Common myeloid progenitor, CD34-positive (primary cell): Measurements from ENCODE around the gene NEDD4L.

ENCODE experiments used
- CTCF ChIA-PET: fragments of 350-600 bp; sonication (Branson Sonifier 250); formaldehyde crosslinking; loops from one replicate; lab custom pipeline; 2021; ENCODE audit warnings: antibody characterized with exemption; lab: Charles Lee
- POLR2A ChIA-PET: fragments of 350-600 bp; sonication (Branson Sonifier 250); formaldehyde crosslinking; loops from one replicate; lab custom pipeline; 2021; ENCODE audit warnings: antibody characterized with exemption; lab: Charles Lee
- DNase-seq, 3 donors: peaks; one replicate each; pipeline versions ENCODE4 v3.0.0 to v3.0.0-alpha.2; 2013
- H3K27ac ChIP-seq, 2 experiments: 1 replicate in 1 of 2; 2 replicates in 1 of 2; pipeline ENCODE4 v1.7.0; 2013; ENCODE audit warnings: inconsistent platforms in 2 of 2, low read length in 2 of 2, mild to moderate bottlenecking in 2 of 2, low read depth in 1 of 2, moderate library complexity in 1 of 2; ENCODE audit not compliant: severe bottlenecking in 2 of 2, insufficient read depth in 1 of 2, poor library complexity in 1 of 2
- H3K27me3 ChIP-seq, 5 experiments: replicated peaks in 2 of 5; 1 replicate in 3 of 5; 2 replicates in 2 of 5; pipeline versions ENCODE4 v1.6.1 to v1.7.0; 2013; ENCODE audit warnings: low read length in 4 of 5, mild to moderate bottlenecking in 2 of 5, moderate library complexity in 2 of 5, inconsistent platforms in 1 of 5; ENCODE audit not compliant: insufficient read depth in 5 of 5, control insufficient read depth in 4 of 5
- H3K36me3 ChIP-seq, 4 experiments: 1 replicate in 2 of 4; 2 replicates in 2 of 4; pipeline versions ENCODE4 v1.6.1 to v1.7.0; 2013; ENCODE audit warnings: low read length in 3 of 4, control low read depth in 1 of 4, mild to moderate bottlenecking in 1 of 4; ENCODE audit not compliant: control insufficient read depth in 4 of 4, insufficient read depth in 4 of 4
- H3K4me1 ChIP-seq, 4 experiments: 1 replicate in 3 of 4; 2 replicates in 1 of 4; pipeline versions ENCODE4 v1.6.1 to v1.7.1; 2013; ENCODE audit warnings: low read length in 3 of 4, mild to moderate bottlenecking in 3 of 4, control low read depth in 1 of 4, inconsistent platforms in 1 of 4, moderate library complexity in 1 of 4; ENCODE audit not compliant: control insufficient read depth in 4 of 4, insufficient read depth in 4 of 4; ENCODE audit errors: control extremely low read depth in 1 of 4
- H3K4me3 ChIP-seq, 7 experiments: 1 replicate in 4 of 7; 2 replicates in 3 of 7; pipeline versions ENCODE4 v1.5.1 to v1.7.0; 2013; ENCODE audit warnings: mild to moderate bottlenecking in 7 of 7, low read length in 6 of 7, moderate library complexity in 6 of 7, inconsistent platforms in 2 of 7, low read depth in 2 of 7, control low read depth in 1 of 7; ENCODE audit not compliant: insufficient read depth in 4 of 7, control insufficient read depth in 1 of 7; ENCODE audit errors: extremely low read depth in 1 of 7
- H3K9me3 ChIP-seq, 5 experiments: 1 replicate in 4 of 5; 2 replicates in 1 of 5; pipeline versions ENCODE4 v1.6.1 to v1.7.1; 2013; ENCODE audit warnings: low read length in 4 of 5, mild to moderate bottlenecking in 2 of 5, inconsistent platforms in 1 of 5, low read depth in 1 of 5, moderate library complexity in 1 of 5; ENCODE audit not compliant: control insufficient read depth in 4 of 5, insufficient read depth in 2 of 5; ENCODE audit errors: control extremely low read depth in 1 of 5
- WGBS: methylation state at CpG from one replicate; pipeline ENCODE4 v1.1.5; 2013; ENCODE audit not compliant: insufficient coverage; 5-methylcytosine and 5-hydroxymethylcytosine counted together

The NEDD4L gene

DNA sequence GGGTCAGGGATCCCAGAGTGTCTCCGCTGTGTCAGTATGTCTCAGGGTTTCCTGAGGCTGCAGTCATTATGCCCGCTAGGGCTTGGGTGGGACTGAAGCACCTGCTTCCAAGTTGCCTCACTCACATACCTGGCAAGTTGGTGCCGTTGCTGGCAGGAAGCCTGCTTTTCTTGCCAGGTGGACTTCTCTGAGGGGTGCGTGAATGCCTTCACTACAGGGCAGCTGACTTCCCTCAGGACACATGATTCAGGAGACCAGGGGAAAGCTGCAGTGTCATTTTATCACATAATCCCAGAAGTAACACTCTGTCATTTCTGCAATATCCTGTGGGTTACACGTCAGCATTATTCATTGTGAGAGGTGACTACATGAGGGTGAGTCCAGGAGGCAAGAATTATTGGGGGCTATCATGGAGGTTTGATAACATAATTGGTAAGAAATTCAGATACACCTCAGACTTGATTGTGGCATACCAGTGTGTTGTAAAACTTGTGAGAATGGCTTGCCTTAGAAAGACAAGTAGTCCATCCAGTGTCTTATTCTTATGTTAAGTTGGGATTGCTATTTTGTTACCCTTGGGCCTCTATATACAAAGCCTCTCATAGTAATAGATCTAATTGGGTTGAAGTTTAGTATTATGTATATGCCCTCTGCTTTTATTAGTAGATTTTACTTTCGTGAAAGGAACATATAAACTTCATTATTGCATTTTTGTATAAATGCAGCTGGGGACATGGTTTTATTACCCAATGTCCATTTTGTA, 44.1 kb downstream of the NEDD4L start:
- Histone ChIP-seq H3K4me1 (peaks cover 0 to 29% (median 21%) of the 10 kb centered on the region in 4 experiments), H3K27me3 (no peaks in the 10 kb centered on the region), H3K9me3 (peaks cover 0 to 6% (median 0%) of the 10 kb centered on the region in 5 experiments), H3K27ac (peak overlapping the region; percentile 34 to 74), H3K36me3 (no peaks in the 10 kb centered on the region), H3K4me3 (peak overlapping the region in 4 of 7 experiments; percentile 12 to 48 (median 32))
- peak; percentile 88 to 93 (median 89) for DNase-seq
- 3% methylated on average over 5 of the region's 6 CpGs for WGBS
- POLR2A ChIA-PET: no interaction called here
- CTCF ChIA-PET: interaction anchor here (1.0 to 2.3 kb wide), 7 partner anchors 12 to 38 kb away, joined by 3 to 8 read pairs (median 4); no protein-coding TSS in a partner anchor

DNA sequence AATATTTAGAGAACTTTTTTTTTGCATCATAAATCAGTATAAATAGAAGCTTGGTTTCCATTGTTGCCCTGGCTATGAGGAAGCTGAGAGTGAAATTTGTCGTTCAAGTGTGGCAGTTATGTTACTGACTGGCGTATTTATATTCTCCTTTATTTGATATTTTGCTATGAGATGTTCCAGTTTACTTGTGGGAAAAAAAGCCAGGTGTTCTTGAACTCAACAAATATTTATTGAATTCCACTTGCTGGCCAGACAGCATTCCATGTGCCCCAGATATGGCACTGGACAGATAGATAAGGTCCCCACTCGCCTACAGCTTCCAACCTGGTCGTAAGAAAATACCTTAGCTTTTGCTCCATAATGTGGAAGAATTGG, 44.7 kb downstream of the NEDD4L start:
- peak in 2 of 3 donors; percentile 56 to 59 for DNase-seq
- CTCF ChIA-PET: interaction anchor here (1.0 to 2.3 kb wide), 6 partner anchors 11 to 44 kb away, joined by 3 to 8 read pairs (median 5); no protein-coding TSS in a partner anchor
- 58% methylated on average over 2 of the region's 4 CpGs for WGBS

DNA sequence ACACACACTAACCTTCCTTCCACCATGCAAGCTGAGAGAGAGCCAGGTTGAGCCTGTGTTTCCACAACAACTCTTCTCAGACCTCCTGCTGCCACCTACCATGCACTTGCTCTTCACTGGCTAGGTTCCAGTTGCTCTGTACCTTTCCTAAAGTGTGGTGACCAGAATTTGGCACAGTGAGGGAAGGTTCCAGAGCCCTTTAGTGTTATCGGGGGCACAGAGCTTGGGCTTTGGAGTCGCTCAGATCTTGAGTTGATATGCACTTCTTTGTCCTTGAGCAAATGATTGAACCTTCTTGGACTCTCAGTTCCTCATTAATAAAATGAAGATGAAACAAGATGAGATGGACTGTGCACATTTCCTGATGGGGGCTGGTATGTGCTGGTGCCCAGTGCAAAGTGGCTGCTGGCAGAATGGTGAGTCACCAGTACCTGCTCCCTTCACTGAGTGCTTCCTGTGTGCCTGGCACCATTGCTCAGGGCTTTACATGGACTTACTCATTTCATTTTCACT, 47.1 kb downstream of the NEDD4L start:
- CTCF ChIA-PET: interaction anchor here (1.1 to 1.4 kb wide), 4 partner anchors 14 to 25 kb away, joined by 3 to 4 read pairs (median 4); no protein-coding TSS in a partner anchor
- 100% methylated on average over 2 of the region's 2 CpGs for WGBS
- H3K9me3 ChIP-seq: peaks cover 0 to 2% (median 0%) of the 10 kb centered on the region in 5 experiments
- no peak overlapping the region for H3K4me3 ChIP-seq
- peak in 2 of 3 donors; percentile 39 to 59 for DNase-seq
- no peaks in the 10 kb centered on the region for H3K36me3 ChIP-seq
- no peak overlapping the region for H3K27ac ChIP-seq
- POLR2A ChIA-PET: no interaction called here
- H3K4me1 ChIP-seq: peaks cover 0 to 29% (median 21%) of the 10 kb centered on the region in 4 experiments
- no peaks in the 10 kb centered on the region for H3K27me3 ChIP-seq

More for the DNA sequence above, 44.7 kb downstream of the NEDD4L start:
- Histone ChIP-seq H3K4me3 (no peak overlapping the region), H3K27me3 (no peaks in the 10 kb centered on the region), H3K27ac (peak overlapping the region; percentile 34 to 74), H3K9me3 (peaks cover 0 to 6% (median 0%) of the 10 kb centered on the region in 5 experiments), H3K36me3 (no peaks in the 10 kb centered on the region), H3K4me1 (peaks cover 0 to 29% (median 21%) of the 10 kb centered on the region in 4 experiments)
- POLR2A ChIA-PET: no interaction called here

DNA sequence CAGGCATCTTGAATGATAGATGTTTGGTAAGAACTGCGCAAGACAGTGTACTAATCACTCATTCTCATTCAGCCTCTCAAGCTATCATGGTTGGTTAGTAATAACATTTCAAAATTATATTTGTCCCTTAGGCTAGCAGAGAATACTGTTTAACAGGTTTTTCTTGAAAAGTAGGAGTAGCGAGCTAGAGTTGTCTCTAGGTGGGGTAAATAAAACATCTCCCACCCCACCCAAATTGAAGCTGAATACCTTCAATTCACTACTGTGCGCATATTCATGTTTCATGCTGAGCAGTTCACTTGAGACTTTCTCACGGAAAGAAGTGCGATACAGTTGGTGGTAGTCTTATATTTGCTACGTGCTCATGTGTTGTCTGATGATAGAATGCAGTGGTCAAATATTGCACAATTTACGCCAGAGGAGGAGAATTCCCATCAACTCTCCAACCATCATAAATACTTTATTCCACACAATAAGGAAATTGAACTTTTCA, 49.3 kb downstream of the NEDD4L start:
- Histone ChIP-seq H3K27me3 (no peaks in the 10 kb centered on the region), H3K4me3 (no peak overlapping the region), H3K27ac (no peak overlapping the region), H3K9me3 (no peaks in the 10 kb centered on the region), H3K4me1 (peaks cover 0 to 35% (median 29%) of the 10 kb centered on the region in 4 experiments), H3K36me3 (no peaks in the 10 kb centered on the region)
- POLR2A ChIA-PET: interaction anchor here (0.8 kb wide), 1 partner anchor 9 kb away, joined by 3 read pairs; no protein-coding TSS in a partner anchor
- no CpG with 5 or more reads among the region's 7 CpGs for WGBS
- CTCF ChIA-PET: interaction anchor here (1.3 to 1.4 kb wide), 2 partner anchors 26 to 50 kb away, joined by 4 to 5 read pairs; partner anchors contain the start of gene NEDD4L
- no peak for DNase-seq

DNA sequence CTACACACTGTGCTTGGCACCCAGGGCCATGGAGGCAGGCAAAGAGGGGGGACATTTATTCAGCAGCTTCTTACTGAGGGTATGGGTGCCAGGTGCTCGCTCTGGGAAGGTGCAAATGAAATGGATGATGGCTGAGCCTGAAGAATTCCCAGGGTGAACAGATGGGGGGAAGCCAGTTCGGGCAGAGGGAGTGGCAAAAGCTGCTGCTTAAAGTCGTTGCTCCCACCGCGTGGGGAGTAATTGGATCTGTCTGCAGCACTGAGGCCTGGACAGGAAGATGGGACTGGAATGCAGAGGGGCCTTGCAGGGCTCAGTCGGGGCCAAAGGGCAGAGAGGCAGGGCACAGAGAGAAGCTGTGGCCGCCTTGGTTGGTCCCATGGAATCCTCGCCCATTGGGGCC, 51.2 kb downstream of the NEDD4L start:
- H3K27ac ChIP-seq: no peak overlapping the region
- no peaks in the 10 kb centered on the region for H3K9me3 ChIP-seq
- CTCF ChIA-PET: interaction anchor here (1.6 kb wide), 1 partner anchor 16 kb away, joined by 4 read pairs; no protein-coding TSS in a partner anchor
- H3K4me3 ChIP-seq: no peak overlapping the region
- no peaks in the 10 kb centered on the region for H3K36me3 ChIP-seq
- 93% methylated on average over 8 of the region's 8 CpGs for WGBS
- POLR2A ChIA-PET: no interaction called here
- peaks cover 0 to 30% (median 25%) of the 10 kb centered on the region in 4 experiments for H3K4me1 ChIP-seq
- no peaks in the 10 kb centered on the region for H3K27me3 ChIP-seq
- no peak for DNase-seq

DNA sequence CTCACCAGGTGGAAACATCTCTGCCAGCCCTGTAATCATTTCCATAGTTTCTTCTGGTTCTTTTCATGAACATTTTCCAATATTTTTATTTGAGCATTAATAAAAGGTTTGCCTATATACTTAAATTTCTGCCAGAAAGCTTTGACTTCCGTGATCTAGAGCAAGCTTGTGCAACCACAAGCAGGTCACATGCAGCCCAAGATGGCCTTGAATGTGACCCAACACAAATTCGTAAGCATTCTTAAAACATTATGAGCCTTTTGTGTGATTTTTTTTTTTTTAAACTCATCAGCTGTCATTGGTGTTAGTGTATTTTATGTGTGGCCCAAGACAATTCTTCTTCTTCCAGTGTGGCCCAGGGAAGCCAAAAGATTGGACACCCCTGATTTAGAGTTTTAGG, 51.6 kb downstream of the NEDD4L start:
- H3K9me3 ChIP-seq: no peaks in the 10 kb centered on the region
- CTCF ChIA-PET: interaction anchor here (1.6 kb wide), 1 partner anchor 15 kb away, joined by 4 read pairs; no protein-coding TSS in a partner anchor
- no peaks in the 10 kb centered on the region for H3K27me3 ChIP-seq
- 80% methylated on average over 1 of the region's 2 CpGs for WGBS
- H3K27ac ChIP-seq: no peak overlapping the region
- peaks cover 0 to 30% (median 25%) of the 10 kb centered on the region in 4 experiments for H3K4me1 ChIP-seq
- H3K4me3 ChIP-seq: no peak overlapping the region
- POLR2A ChIA-PET: no interaction called here
- no peaks in the 10 kb centered on the region for H3K36me3 ChIP-seq
- DNase-seq: no peak
